Gastrocnemius medialis (tissue), 4 donors: ENCODE data around the gene UGT1A8. TPM values are rescaled to one million over a fixed set of nuclear protein-coding genes. Genes with fewer than 3 reads are reported as not detected.

ENCODE experiments used
- ATAC-seq, 2 donors: fragments of 150-250 bp; one replicate each; pipeline ENCODE4 v1.9.1; 2016
- DNase-seq, 2 donors: peaks; one replicate each; pipeline ENCODE4 v3.0.0-alpha.2; 2019
- H3K27ac ChIP-seq, 4 donors: fragments of 200-600 bp; sonication (generic); 1 replicate in 1 of 4; 2 replicates in 3 of 4; pipeline ENCODE4 v1.5.1; 2016 to 2018; ENCODE audit warnings: mild to moderate bottlenecking in 2 of 4, moderate library complexity in 1 of 4
- H3K27me3 ChIP-seq, 3 donors: fragments of 200-600 bp; sonication (generic) in 2 of 3; 1 replicate in 1 of 3; 2 replicates in 2 of 3; pipeline versions ENCODE4 v1.5.1 to v1.6.0; 2016 to 2019; ENCODE audit warnings: mild to moderate bottlenecking in 1 of 3, moderate library complexity in 1 of 3
- H3K36me3 ChIP-seq, 2 donors: fragments of 200-600 bp; sonication (generic) in 1 of 2; one replicate each; pipeline ENCODE4 v1.5.1; 2017 to 2018
- H3K4me1 ChIP-seq, 2 donors: fragments of 200-600 bp; sonication (generic) in 1 of 2; one replicate each; pipeline ENCODE4 v1.5.1; 2016 to 2017; ENCODE audit warnings: mild to moderate bottlenecking in 2 of 2
- H3K4me3 ChIP-seq, 4 donors: fragments of 200-600 bp; sonication (generic) in 3 of 4; 1 replicate in 1 of 4; 2 replicates in 3 of 4; pipeline ENCODE4 v1.5.1; 2016 to 2019; ENCODE audit warnings: mild to moderate bottlenecking in 2 of 4
- H3K9me3 ChIP-seq, 3 donors: fragments of 200-600 bp; sonication (generic) in 2 of 3; 1 replicate in 1 of 3; 2 replicates in 2 of 3; pipeline ENCODE4 v1.5.1; 2016 to 2019
- POLR2A ChIP-seq, 2 donors: fragments of 450-650 bp; IDR thresholded peaks; one replicate each; pipeline ENCODE4 v1.6.1; 2017; ENCODE audit warnings: antibody characterized with exemption in 2 of 2, mild to moderate bottlenecking in 2 of 2, moderate library complexity in 2 of 2
- in situ Hi-C, 4 donors: fragments of 200-750 bp; cut with MboI; loops; one replicate each; pipeline versions ENCODE4 v1.15.0 to v1.8.0; 2017; ENCODE audit warnings: low sequenced_read_pairs in 4 of 4
- intact Hi-C: fragments of 100-400 bp; cut with DNase I; formaldehyde crosslinking; loops from one replicate; pipeline ENCODE4 v1.15.1; 2023; ENCODE audit warnings: low total_unique reads
- total RNA-seq, 4 donors: library from RNA; depleted of rRNA; stranded (reverse); fragments of >200 nt; gene quantifications; one replicate each; pipeline versions ENCODE4 v1.1.0 to v1.2.3, GENCODE V29; 2016
- TF ChIP-seq, protein P1 (sequence below), 5 experiments: fragments of 450-650 bp in 3 of 5; fragments of 200-600 bp in 2 of 5; sonication (generic) in 2 of 5; IDR thresholded peaks in 4 of 5; conservative IDR thresholded peaks in 1 of 5; 1 replicate in 4 of 5; 2 replicates in 1 of 5; pipeline ENCODE4 v1.5.1; 2016 to 2019; ENCODE audit warnings: antibody characterized with exemption in 5 of 5, mild to moderate bottlenecking in 3 of 5, moderate library complexity in 3 of 5

The UGT1A8 gene
- total RNA-seq, 4 donors from 2014 or later: not detected

DNA sequence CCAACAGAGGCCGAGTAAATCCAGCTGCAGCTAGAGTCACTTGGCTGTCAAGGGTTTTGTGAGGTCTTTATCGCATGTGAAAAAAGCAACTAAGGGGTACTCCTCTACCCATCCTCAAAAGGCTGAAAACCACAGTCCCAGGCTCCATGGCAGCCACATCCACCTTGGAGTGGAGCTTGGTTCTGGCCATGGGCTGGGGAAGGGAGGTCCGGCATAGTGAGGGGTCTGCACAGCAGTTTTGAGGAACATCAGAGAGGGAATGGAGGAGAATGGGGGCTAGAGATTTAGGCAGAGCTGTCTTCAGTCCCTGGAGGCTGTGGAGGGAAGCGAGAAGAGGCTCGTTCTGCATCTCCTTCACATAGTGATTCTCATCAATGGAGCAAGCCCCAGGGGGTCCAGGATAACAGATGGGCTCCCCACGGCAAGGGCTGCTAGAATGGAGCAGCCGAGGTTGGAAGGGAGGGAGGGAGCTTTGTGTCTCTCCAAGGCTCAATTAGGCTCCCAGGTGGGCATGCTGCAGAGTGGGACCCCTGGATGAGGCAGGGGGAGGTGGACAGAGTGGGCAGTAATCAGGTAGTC lies 181.7 kb downstream of the UGT1A8 start:
- TF ChIP-seq, protein P1, sequence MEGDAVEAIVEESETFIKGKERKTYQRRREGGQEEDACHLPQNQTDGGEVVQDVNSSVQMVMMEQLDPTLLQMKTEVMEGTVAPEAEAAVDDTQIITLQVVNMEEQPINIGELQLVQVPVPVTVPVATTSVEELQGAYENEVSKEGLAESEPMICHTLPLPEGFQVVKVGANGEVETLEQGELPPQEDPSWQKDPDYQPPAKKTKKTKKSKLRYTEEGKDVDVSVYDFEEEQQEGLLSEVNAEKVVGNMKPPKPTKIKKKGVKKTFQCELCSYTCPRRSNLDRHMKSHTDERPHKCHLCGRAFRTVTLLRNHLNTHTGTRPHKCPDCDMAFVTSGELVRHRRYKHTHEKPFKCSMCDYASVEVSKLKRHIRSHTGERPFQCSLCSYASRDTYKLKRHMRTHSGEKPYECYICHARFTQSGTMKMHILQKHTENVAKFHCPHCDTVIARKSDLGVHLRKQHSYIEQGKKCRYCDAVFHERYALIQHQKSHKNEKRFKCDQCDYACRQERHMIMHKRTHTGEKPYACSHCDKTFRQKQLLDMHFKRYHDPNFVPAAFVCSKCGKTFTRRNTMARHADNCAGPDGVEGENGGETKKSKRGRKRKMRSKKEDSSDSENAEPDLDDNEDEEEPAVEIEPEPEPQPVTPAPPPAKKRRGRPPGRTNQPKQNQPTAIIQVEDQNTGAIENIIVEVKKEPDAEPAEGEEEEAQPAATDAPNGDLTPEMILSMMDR (IDR thresholded peaks at IDR 0.05 in 4 of 5, conservative IDR thresholded peaks at IDR 0.05 in 1 of 5): no peak
- no peak for TF ChIP-seq POLR2A (IDR thresholded peaks at IDR 0.05)
- Histone ChIP-seq H3K36me3 (no peaks in the 10 kb centered on the region), H3K27ac (no peak overlapping the region), H3K27me3 (no peaks in the 10 kb centered on the region), H3K4me3 (no peak overlapping the region), H3K9me3 (no peaks in the 10 kb centered on the region), H3K4me1 (no peaks in the 10 kb centered on the region)
- DNase-seq (no peak), ATAC-seq (no peak)
- in situ Hi-C loops: no loop called here
- intact Hi-C loops: no loop called here

DNA sequence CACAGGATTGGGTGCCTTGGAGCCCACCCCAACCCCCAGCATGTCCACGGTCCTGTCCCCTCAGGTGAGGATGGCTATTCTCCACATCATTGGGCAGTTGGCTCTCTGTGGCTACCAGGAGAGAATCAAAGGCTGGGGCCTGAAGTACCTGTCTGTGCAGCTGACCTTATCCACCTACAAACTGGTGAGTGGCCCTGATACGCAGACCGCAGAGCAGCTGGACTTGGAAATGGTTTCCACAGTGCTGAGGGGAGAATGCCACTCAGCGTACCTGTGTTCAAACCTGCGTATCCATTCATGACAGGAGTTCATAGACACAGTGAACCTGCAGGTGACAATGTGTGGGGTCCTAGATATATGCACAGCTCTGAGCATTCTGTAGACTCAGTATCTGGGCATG lies 182.3 kb downstream of the UGT1A8 start:
- no peaks in the 10 kb centered on the region for H3K9me3 ChIP-seq
- intact Hi-C loops: no loop called here
- H3K27ac ChIP-seq: no peak overlapping the region
- ATAC-seq: no peak
- in situ Hi-C loops: no loop called here
- H3K4me1 ChIP-seq: no peaks in the 10 kb centered on the region
- no peaks in the 10 kb centered on the region for H3K27me3 ChIP-seq
- H3K36me3 ChIP-seq: no peaks in the 10 kb centered on the region
- TF ChIP-seq, protein P1 (IDR thresholded peaks at IDR 0.05 in 4 of 5, conservative IDR thresholded peaks at IDR 0.05 in 1 of 5): no peak
- TF ChIP-seq POLR2A (IDR thresholded peaks at IDR 0.05): no peak
- DNase-seq: no peak
- H3K4me3 ChIP-seq: no peak overlapping the region

DNA sequence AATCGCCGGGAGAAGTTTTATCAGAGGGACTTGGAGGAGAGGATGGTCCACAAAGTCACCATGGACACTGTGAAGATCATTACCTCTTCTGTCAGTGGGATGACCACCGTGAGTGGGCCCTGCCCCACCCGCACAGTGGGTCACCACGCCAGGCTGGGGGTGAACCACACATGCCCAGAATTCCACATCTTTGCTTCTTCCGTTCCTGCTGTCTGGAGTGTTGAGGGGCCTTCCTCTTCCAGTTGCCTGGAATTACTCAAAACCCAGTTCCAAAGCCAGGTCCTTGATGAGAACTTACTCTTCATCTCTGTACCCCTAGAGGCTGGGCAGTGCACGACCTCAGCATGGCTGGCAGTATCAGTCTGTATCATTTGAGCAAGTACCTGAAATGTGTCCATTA lies 182.8 kb downstream of the UGT1A8 start:
- no peak for ATAC-seq
- Histone ChIP-seq H3K27me3 (no peaks in the 10 kb centered on the region), H3K4me1 (no peaks in the 10 kb centered on the region), H3K27ac (no peak overlapping the region), H3K4me3 (no peak overlapping the region), H3K9me3 (no peaks in the 10 kb centered on the region), H3K36me3 (no peaks in the 10 kb centered on the region)
- no peak for TF ChIP-seq POLR2A (IDR thresholded peaks at IDR 0.05)
- TF ChIP-seq, protein P1 (IDR thresholded peaks at IDR 0.05 in 4 of 5, conservative IDR thresholded peaks at IDR 0.05 in 1 of 5): no peak
- in situ Hi-C loops: no loop called here
- intact Hi-C loops: no loop called here
- no peak for DNase-seq

DNA sequence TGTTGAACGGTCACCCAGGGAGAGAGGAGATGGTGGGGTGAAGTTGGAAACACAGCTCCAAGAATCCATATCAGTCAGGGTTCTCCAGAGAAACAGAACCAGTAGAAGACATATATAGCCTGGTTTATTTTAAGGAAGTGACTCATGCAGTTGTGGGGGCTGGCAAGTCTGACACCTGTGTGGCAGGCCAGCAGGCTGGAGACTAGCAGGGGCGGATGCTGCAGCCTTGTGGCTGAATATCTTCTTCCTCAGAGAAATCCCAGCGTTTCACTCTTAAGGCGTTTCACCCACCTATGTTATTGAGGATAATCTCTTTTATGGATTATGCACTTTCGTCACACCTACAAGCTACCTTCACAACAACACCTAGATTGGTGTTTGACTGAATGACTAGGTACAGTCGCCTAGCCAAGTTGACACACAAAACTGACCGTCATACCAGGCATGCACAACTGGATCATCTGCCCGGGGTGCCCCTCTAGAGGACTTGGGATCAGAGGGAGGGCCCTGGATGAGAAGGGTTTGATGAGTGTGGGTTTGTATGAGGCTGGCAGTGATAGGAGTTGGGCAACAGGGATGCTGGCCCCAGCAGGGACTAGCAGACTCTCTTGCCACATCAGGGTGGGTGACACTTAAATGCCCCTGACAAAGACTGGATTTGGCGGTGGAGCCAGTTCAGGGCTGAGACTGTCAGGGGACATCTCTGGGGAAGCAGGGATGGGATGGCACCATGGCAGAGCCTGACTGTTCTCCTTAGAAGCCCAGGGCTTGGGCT lies 184.1 kb downstream of the UGT1A8 start:
- Histone ChIP-seq H3K27me3 (no peaks in the 10 kb centered on the region), H3K27ac (no peak overlapping the region), H3K36me3 (no peaks in the 10 kb centered on the region), H3K9me3 (no peaks in the 10 kb centered on the region), H3K4me3 (no peak overlapping the region), H3K4me1 (no peaks in the 10 kb centered on the region)
- no peak for TF ChIP-seq POLR2A (IDR thresholded peaks at IDR 0.05)
- TF ChIP-seq, protein P1 (IDR thresholded peaks at IDR 0.05 in 4 of 5, conservative IDR thresholded peaks at IDR 0.05 in 1 of 5): no peak
- intact Hi-C loops (no loop called here), in situ Hi-C loops (no loop called here)
- no peak for ATAC-seq
- DNase-seq: no peak
